Activated naive CD4-positive, alpha-beta T cell treated with anti-CD3 and anti-CD28 coated beads, Interleukin-2, amount 10 ng/mL, durations not matched to agents 5 hours and 36 hours (primary cell): ENCODE data around the gene RBM39. TPM values are rescaled to one million over a fixed set of nuclear protein-coding genes. Genes with fewer than 3 reads are reported as not detected.

Experiments used
- total RNA-seq, 2 experiments: library from RNA; stranded (reverse); gene quantifications; one replicate each; pipeline ENCODE4 v1.2.3, GENCODE V29; 2021

Gene RBM39
- 100 to 1,000 TPM; 356 to 377 TPM for total RNA-seq

DNA sequence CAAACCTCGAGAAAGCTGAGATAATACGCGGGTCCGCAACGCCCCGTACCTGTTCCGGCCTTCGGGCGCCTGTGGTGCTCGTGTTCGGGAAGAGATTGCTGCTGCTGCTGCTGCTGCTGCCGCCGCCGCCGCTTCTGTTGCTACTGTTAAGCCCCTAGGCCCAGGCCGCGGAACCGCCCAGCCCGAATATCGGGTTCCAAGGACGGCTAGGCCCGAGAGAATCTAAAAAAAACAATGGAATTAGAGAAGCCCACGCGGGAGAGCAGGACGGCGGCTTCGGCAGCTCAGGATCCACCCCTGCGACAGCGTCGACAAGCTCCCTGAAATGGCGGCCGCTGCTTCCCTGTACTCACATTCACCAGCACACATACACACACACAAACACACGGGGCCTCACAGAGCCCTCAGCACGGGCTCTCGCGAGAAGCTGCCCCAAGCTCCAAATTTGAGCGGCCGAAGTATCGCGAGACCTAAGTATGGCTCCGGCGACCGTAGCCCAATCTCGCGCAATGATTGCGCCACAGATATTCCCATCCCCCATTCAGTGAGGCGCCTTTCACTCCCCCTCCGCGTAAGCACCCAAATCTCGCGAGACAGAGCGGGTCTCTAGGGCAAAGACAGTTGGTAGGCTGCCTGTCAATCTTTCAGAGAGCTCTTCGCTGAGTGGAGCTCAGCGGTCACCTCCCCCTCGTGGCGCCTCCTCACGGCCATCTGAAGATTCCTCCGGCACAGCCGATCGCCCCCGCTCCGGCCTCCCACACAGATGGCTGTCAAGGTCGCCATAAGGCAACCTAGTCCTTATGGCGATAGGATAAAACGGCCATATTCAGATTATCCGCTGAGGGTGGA lies at the start of gene RBM39:
Gene RBM39, minus strand, starts transcription at position 369 of the 849 bp plus-strand sequence. CDS start 1,386 bp downstream, outside the sequence.

DNA sequence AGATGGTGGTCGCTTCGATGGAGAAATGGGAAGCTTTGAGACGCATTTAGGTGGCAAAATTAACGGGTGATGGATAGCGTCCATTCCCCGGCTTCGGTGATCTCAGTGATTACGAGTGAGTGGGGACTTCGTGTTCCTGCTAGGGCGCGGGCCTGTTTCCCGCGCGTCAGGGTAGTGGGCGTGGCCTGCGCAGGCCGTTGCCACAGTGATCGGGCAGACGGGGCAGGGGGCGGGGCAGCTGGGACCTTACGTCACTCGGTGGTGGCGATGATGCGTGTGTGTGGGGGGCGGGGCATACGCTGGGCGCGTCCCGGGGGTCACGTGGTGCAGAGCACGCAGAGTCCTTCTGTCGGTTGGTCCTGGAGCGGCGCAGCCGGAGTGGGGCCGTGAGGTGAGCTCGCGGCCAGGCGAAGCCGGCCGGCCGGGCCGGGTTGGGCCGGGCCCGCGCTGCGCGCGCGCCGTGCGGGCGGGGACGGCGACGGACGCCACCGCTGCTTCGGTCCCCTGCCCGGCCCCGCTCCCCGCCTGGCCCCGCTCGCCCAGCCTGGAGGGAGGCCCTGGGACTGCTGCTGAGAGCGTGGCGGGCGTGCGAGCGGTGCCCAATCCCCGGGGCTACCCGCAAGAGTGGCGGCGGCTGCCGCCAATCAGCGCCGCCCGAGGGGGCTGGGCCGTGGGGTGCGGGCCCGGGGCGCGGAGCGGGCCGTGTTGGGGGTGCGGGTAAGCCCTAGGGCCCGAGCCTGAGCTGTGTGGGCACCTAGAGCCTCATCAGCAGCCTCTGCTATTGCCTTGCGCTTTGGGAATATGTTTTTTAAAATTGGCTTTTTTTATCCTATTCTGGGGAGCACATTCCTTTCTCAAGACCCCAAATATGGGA lies 29.9 kb upstream of the RBM39 start, which contains the start of gene PHF20:
Gene PHF20, plus strand, starts transcription at position 327 of the 874 bp plus-strand sequence. CDS start 29,508 bp downstream, outside the sequence.

DNA sequence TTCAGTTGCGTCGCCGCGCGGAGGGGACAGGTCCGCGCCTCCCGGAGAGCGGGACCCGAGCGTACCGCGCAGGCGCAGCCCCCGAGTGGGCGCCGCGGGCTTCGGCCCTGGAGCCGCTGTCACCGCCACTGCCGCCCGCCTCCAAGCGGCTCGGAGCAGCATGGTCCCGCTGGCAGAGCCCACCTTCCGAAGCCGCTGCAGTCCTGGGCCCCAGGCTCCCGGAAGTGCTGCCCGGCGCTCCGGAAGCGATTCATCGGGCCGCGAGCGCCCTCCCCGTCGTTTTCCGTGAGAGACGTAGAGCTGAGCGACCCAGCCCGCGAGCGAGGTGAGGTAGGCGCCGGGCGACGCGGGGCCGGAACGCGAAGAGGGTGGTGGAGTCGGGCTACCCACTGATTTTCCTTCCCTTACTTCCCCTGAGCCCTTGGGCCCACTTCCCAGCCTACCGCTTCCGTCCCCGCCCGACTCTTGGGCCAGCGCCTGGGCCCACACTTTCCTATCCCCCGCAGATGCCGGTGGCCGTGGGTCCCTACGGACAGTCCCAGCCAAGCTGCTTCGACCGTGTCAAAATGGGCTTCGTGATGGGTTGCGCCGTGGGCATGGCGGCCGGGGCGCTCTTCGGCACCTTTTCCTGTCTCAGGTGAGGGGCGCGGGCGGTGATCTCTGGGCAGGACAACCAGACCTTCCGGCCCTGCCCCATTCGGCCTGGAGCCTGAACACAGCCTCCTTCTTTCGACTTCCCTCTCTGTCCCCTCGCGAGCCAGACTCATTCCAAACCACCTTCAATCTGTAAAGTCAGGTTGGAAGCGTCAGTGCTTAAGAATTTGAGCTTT lies 42.7 kb downstream of the RBM39 start, which contains the start of the genes NFS1 and ROMO1:
Gene NFS1, minus strand, starts transcription at position 226 of the 830 bp plus-strand sequence. Its CDS starts 64 bp downstream, at position 162.
Gene ROMO1, plus strand, starts transcription at position 279 of the 830 bp plus-strand sequence. Its CDS starts 228 bp downstream, at position 507.

DNA sequence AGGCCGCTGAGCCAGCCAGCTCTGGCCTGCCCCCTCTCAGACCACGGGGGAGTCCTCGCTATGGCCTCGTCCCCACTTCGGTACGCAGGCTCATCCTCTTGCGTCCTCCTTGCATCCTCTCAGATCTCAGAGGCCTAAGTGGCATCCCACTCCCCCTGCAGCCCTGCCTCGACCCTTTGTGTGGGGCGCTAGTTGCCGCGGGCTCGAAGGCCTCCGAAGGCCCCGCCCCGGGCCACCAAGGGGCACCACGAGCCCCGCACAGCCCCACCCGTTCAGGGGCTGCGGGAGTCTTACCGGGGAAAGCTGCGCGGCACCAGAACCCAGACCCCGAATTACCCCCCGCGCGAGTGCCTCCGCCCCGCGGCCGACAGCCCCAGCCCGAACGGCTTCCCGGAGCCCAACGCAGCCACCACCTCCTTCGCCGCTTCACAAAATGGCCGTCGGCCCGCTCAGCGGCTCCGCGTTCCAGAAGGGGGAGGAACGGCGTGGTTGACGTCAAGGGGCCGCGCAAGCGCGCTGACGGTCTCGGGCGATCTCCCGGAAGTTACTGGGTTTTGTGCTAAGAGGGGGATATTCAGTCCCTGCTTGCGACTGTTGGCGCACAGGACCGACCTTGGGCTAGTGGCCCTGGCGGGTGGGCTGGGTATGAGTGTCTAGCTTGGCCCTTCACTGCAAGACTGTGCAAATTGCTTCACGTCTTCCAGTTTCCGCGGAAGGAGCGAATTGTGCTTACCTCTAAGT lies 77.4 kb downstream of the RBM39 start, which contains the start of the genes CPNE1 and RBM12:
Gene CPNE1, minus strand, starts transcription at position 435 of the 741 bp plus-strand sequence. CDS start 31,977 bp downstream, outside the sequence.
Gene RBM12, minus strand, starts transcription at position 435 of the 741 bp plus-strand sequence. CDS start 9,578 bp downstream, outside the sequence.

Other genes with a start within 250 kb of the RBM39 start
- gene C20orf173, start 212.6 kb downstream of the RBM39 start, total RNA-seq = not detected
- 100 to 1,000 TPM; 181 to 186 TPM for gene ERGIC3, start 200.2 kb downstream of the RBM39 start, total RNA-seq
- gene SPAG4, start 126.4 kb downstream of the RBM39 start, total RNA-seq = 1 to 10 TPM; 2.7 to 3.2 TPM
- gene CPNE1, start 77.4 kb downstream of the RBM39 start, total RNA-seq = 100 to 1,000 TPM; 289 to 291 TPM
- gene RBM12, start 77.4 kb downstream of the RBM39 start, total RNA-seq = 100 to 1,000 TPM; 113 to 114 TPM
- gene NFS1, start 42.9 kb downstream of the RBM39 start, total RNA-seq = 10 to 100 TPM; 24.7 to 25.2 TPM
- gene ROMO1, start 42.9 kb downstream of the RBM39 start, total RNA-seq = 100 to 1,000 TPM in 1 of 2 experiments, 10 to 100 TPM in 1; 96.3 to 108 TPM
- 10 to 100 TPM; 49.5 to 51.6 TPM for gene PHF20, start 29.8 kb upstream of the RBM39 start, total RNA-seq
- 10 to 100 TPM; 53.8 to 56.6 TPM for gene SCAND1, start 212.2 kb upstream of the RBM39 start, total RNA-seq
- 1 to 10 TPM; 4.2 TPM for gene CNBD2, start 226.3 kb upstream of the RBM39 start, total RNA-seq